HT1080 (cell line): ENCODE measurements around the gene DCHS1. TPM values are rescaled to one million over a fixed set of nuclear protein-coding genes. Genes with fewer than 3 reads are reported as not detected.

ENCODE experiments used
- DNase-seq: peaks from one replicate; pipeline ENCODE4 v3.0.0-alpha.2; 2015; ENCODE audit warnings: low read depth
- total RNA-seq: library from RNA; depleted of rRNA; stranded (reverse); fragments of >200 nt; shearing (Covaris generic); gene quantifications from 2 replicates; pipeline ENCODE4 v1.2.3, GENCODE V29; 2014

Gene DCHS1
- total RNA-seq, 1 experiment from 2014 or later: 0.66 TPM

DNA sequence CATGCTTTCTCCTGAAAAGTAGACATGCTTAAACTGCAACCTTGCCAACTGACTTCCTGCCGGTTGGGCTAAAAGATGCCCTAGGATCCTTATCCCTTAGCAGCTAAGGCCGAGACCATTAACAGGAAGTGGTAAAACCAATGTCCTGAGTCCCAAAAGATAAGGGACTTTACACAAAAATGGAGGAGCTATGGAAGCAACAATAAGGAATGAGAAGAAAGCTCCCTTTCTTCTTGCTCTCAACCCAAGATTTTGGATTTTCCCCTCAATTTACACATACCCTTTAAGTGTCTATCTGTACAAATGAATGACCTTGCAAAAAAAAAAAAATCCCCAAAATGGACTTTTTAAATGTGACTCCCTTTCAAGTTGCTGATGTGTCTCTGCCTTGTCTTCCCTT, 16.4 kb upstream of the DCHS1 start:
- DNase-seq: no peak

DNA sequence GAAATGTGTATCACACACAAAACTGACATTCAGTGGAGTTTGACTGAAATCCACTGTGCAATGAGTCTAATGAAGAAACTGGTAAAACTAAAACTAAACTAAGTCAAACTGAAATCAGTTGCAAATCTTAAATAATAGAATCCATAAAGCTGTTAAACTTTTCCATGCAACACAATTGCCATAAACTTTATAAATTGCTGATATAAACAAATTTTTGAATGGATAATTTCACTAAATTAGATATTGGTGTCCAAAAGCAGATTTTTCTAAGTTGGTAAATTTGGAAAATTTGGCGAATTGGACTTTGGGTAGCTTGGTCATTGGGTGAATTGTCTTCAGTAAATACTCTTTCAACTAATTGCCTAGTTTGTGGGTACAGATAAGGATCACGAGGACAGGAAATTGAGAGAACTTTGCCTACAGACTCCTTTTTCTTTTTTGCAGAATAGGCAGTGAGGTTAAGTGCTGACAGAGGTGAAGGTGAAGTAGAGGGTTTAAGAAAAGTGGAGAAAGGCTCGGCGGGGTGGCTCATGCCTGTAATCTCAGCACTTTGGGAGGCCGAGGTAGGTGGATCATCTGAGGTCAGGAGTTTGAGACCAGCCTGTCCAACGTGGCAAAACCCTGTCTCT, 14.7 kb upstream of the DCHS1 start:
- no peak for DNase-seq

GRCh38 chr11:6667733-6668374, 12.2 kb upstream of the DCHS1 start:
- peak; percentile 39 for DNase-seq

GRCh38 chr11:6666302-6667183, 10.9 kb upstream of the DCHS1 start:
- DNase-seq: no peak

- DNase-seq: no peak
Observed at GRCh38 chr11:6664551-6664950, 8.9 kb upstream of the DCHS1 start.

DNA sequence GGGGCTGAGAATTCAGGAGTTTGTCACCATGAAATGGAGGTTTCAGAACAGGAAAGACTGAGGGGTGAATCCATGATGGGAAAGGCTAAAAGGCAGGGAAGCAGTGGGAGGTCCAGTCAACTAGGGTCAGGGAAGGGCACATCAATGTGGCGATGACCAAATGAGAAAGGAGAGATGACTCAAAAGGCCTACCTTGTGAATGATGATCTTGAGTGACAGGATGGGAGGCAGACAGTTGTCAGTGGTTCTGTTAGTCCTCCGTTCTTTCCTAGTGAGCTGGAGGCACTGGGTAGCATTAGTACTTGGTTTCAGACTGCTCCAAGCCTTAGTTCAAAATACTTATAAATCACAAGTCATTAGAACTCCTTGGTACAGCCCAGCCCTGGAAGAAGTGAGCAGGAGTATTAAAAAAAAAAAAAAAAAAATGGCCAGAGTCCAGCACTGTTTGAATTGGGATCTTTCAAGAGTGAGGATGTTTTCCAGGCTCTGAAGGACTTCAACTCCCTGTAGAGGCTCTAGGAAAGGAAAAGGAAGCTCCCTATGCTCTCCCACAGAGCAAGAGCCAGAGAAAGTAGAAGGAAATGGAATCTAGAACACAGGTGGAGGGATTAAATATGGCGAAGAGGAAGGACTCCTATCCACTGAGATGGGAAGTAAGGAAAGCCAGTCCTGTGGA, 8.3 kb upstream of the DCHS1 start:
- DNase-seq: no peak

DNA sequence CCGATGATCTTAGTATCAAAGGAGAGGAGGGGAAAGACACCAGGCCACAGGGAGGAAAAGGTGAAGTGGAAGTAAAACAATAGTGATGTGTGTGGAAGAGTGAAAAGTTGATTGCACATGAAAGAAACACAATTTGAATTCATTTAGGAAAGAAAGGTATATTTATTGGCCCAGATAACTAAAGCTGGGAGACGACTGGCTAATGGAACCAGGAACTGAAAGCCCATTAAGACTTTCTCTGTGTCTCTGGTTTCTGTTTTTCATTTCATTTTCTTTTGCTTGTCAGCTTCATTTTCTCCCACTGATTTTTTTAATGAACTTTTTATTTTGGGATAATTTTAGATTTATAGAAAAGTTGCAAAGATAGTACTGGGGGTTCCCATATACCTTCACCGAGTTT, 5.1 kb upstream of the DCHS1 start:
- DNase-seq: no peak

GRCh38 chr11:6658647-6659046, 3.0 kb upstream of the DCHS1 start:
- no peak for DNase-seq

DNA sequence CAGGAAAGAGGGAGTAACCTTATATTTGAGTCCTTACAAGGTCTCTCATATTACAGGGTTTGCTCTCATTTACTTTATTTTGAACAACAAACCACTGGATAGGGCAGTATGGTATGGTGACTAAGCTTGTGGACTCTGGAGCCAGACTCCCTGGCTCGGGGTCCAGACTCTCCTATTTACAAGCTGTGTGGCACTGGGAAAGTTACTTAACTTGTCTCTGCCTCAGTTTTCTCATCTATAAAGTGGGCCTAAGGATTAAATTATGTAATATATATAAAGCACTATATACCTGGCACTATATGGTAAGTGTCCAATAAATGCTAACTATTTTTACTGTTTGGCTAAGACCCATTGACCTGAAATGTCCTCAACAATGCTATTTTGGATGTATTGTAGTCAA, 1.7 kb upstream of the DCHS1 start:
- no peak for DNase-seq

DNA sequence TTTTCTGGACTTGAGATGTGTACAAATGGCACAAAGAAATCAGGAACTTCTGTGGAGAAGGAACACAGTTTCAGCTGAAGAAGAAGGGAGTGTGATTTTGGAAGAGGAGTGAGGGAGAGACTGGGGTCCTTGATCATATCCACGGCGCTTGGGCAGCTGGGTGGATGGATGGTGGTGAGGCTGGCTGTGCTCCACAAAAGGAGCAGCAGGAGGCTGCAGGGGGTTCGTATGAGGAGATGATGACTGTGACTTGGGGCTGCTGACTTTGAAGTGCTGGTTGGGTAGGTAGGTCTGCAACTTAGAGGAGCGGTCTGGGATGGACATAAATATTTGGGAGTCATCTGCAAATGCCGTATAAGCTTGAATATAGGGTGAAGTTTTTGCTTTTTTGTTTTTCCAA, 1.3 kb upstream of the DCHS1 start:
- DNase-seq: no peak

DNA sequence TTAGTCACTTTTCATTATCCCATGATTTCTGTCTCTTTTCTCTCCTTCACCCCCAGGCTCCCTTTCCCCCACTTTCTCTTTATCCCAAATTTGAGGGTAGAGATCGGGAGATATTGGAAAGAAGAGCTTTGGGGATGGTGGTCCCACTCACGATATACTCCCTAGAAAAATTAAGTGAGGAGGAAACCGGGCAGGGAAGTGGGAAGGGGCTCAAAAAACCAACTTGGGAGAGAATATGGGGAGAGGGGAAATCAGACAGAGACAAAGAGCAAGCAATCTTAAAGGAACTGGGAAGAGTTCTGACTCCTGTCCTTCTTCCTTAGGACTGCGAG, 941 bp upstream of the DCHS1 start:
- no peak for DNase-seq

DNA sequence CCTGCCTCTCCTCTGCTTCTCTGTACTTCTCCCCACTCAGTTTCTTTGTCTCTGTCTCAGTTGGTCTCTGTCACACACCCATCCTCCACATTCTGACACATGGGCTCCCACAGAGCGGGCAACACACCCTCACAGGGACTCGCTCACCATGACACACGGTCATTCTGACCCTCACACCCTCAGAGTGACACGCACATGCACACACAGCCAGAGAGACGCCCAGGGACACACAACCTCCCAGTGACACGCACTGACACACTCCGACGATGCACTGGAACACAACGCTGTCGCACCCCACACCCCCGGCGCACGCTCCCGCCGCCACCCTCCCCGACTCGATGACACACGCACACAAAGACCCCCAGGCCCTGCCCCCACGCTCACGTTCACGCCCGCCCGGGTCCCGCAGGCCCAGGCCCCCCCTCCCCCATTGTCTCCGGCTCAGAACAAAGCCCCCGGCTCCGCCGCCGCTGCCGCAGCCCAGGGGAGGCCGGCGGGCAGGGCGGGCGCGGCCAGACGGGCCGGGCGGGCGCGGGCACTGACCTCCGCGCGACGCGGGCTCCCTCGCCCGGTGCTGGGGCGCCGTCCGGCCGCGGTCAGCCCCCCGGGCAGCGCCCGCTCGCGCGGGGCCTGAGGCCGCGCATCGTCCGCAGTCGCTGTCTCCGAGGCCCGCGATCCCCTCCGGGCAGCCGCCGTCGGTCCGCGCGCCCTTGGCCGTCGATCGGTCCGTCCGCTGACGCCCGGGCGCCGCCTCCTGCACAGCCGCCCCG, 404 bp downstream of the DCHS1 start:
- DNase-seq: no peak

DNA sequence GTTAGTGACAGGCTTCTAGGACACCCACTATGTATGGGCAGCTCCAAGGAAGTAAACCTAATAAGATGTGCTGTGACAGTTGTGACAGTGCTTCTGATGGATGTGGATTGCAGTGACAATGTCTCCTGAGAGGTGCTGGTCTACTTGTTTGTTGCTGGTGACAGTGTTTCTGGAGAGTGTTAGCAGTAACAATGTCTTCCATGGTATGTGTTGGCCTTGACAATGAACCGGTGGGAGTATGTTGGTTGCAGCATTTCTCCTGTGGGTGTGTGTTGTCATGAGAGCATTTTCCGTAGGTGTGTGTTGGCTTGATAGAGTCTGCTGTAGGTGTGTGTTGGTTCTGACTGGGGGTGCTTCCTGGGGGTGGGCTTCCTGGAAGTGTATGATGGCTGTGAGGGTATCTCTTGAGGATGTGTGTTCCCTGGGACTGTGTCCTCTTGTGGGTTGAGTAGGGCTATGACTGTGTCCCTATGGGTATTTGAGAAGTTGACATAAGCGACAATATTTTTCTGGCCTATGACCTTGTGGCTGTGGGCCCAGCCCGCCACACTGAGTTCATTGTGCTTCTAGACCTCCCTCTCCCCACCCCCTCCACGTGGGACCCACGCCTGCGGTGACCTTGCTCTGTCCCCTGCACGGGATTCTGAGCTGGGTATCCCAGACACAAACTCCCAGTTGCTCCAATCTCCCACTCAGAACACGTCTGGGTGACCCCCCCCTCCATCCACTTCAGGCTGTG, 1.2 kb downstream of the DCHS1 start:
- no peak for DNase-seq

- DNase-seq: no peak
Observed at GRCh38 chr11:6653656-6654055, 2.0 kb downstream of the DCHS1 start.

- no peak for DNase-seq
Observed at GRCh38 chr11:6653097-6653496, 2.5 kb downstream of the DCHS1 start.

DNA sequence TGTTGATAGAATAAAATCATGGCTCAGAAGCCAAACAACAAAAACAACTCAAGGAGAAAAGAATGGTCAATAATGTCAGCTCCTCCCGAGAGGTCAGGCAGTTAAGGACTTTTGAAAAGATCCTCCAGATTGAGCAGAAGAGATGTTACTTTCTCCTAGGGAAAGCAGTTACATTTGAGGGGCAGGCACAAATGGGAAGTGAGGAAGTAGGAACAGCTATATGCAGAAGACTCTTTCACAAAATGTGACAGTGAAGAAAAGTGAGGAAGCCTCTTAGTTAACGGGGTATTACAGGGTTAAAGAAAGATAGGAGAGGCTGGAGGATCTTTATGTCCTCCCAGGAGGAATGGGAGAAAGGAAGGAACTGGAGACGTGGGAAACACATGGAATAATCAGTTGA, 3.4 kb downstream of the DCHS1 start:
- DNase-seq: no peak

DNA sequence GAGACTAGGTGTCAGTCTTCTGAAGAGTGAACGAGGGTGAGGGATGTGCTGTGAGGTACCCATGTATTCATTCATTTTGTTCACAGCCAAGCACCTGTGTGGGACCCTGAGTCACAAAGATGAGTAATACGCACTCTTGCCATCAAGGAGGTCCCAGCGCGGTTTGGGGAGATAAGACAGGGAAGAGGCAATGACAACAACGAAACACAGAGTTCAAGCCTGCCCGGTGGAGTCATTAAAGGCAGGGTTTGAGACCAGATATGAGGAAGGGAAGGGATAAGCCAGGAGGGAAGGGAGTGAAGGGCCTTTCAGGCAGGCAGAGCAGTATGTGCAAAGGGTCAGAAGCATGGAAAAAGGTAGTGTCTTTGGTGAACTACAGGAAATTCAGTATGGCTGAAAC, 4.6 kb downstream of the DCHS1 start:
- DNase-seq: peak; percentile 42

GRCh38 chr11:6650104-6650503, 5.5 kb downstream of the DCHS1 start:
- no peak for DNase-seq

- no peak for DNase-seq
Observed at GRCh38 chr11:6648501-6648900, 7.1 kb downstream of the DCHS1 start.

GRCh38 chr11:6647836-6648235, 7.8 kb downstream of the DCHS1 start:
- DNase-seq: no peak
